Measurements from ENCODE around the gene CDC42BPG. TPM values are rescaled to one million over a fixed set of nuclear protein-coding genes. Genes with fewer than 3 reads are reported as not detected.

CDC42BPG gene
- total RNA-seq, 1 experiment from 2014 or later = 21.6 TPM

- H3K9me3 Mint-ChIP-seq = no peaks in the 10 kb centered on the region
- ATAC-seq (no peak), DNase-seq (ENCODE audit: low spot score) (no peak)
- ChIA-PET POLR2A (interaction anchor here (0.7 to 1.5 kb wide), 2 partner anchors 7 to 65 kb away, joined by 3 read pairs; no protein-coding TSS in a partner anchor), CTCF (interaction anchor here (0.5 to 1.7 kb wide), 8 partner anchors 8 to 802 kb away, joined by 3 to 13 read pairs (median 4); partner anchors contain the start of genes MAP4K2 and SF1)
- TF ChIP-seq, protein P1, sequence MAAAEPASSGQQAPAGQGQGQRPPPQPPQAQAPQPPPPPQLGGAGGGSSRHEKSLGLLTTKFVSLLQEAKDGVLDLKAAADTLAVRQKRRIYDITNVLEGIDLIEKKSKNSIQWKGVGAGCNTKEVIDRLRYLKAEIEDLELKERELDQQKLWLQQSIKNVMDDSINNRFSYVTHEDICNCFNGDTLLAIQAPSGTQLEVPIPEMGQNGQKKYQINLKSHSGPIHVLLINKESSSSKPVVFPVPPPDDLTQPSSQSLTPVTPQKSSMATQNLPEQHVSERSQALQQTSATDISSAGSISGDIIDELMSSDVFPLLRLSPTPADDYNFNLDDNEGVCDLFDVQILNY (CRISPR knock-in tag; IDR thresholded peaks at IDR 0.05) = no peak
- TF ChIP-seq NFYB (CRISPR knock-in tag; conservative IDR thresholded peaks at IDR 0.05; ENCODE audit: low read depth) = no peak
- no peak for TF ChIP-seq ZNF138 (CRISPR knock-in tag; conservative IDR thresholded peaks at IDR 0.05)
- TF ChIP-seq, protein P2, sequence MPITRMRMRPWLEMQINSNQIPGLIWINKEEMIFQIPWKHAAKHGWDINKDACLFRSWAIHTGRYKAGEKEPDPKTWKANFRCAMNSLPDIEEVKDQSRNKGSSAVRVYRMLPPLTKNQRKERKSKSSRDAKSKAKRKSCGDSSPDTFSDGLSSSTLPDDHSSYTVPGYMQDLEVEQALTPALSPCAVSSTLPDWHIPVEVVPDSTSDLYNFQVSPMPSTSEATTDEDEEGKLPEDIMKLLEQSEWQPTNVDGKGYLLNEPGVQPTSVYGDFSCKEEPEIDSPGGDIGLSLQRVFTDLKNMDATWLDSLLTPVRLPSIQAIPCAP (CRISPR knock-in tag; IDR thresholded peaks at IDR 0.05) = no peak
- TF ChIP-seq JUN (CRISPR knock-in tag; IDR thresholded peaks at IDR 0.05) = no peak
- TF ChIP-seq CREB1 (CRISPR knock-in tag; IDR thresholded peaks at IDR 0.05) = no peak
- TF ChIP-seq, protein P3, sequence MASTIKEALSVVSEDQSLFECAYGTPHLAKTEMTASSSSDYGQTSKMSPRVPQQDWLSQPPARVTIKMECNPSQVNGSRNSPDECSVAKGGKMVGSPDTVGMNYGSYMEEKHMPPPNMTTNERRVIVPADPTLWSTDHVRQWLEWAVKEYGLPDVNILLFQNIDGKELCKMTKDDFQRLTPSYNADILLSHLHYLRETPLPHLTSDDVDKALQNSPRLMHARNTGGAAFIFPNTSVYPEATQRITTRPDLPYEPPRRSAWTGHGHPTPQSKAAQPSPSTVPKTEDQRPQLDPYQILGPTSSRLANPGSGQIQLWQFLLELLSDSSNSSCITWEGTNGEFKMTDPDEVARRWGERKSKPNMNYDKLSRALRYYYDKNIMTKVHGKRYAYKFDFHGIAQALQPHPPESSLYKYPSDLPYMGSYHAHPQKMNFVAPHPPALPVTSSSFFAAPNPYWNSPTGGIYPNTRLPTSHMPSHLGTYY (CRISPR knock-in tag; IDR thresholded peaks at IDR 0.05) = no peak
- no peak for TF ChIP-seq MXD4 (CRISPR knock-in tag; IDR thresholded peaks at IDR 0.05; ENCODE audit: borderline replicate concordance)
- H3K36me3 Mint-ChIP-seq = no peaks in the 10 kb centered on the region; the same call in 1 of the 2 replicates
- H3K4me1 Mint-ChIP-seq = 0 out of 2 replicates have a peak, but pooled peaks cover 3% of the 10 kb centered on the region
- H3K4me3 Mint-ChIP-seq = no peak overlapping the region
- H3K27ac Mint-ChIP-seq = no peak overlapping the region
- no peaks in the 10 kb centered on the region for H3K27me3 Mint-ChIP-seq (ENCODE audit: low read depth)
Measured at GRCh38 chr11:64786308-64786707, 58.1 kb downstream of the CDC42BPG start.

GRCh38 chr11:64784813-64785581, 59.5 kb downstream of the CDC42BPG start:
- CTCF ChIA-PET = interaction anchor here (0.7 to 1.5 kb wide), 4 partner anchors 17 to 96 kb away, joined by 3 to 4 read pairs (median 3); partner anchors contain the start of gene MAP4K2
- H3K27ac Mint-ChIP-seq = no peak overlapping the region
- no peak for DNase-seq (ENCODE audit: low spot score)
- no peaks in the 10 kb centered on the region for H3K9me3 Mint-ChIP-seq
- no peak overlapping the region for H3K4me3 Mint-ChIP-seq
- no peak for ATAC-seq
- H3K27me3 Mint-ChIP-seq (ENCODE audit: low read depth) = no peaks in the 10 kb centered on the region
- POLR2A ChIA-PET = no interaction called here
- H3K36me3 Mint-ChIP-seq = no peaks in the 10 kb centered on the region; the same call in 1 of the 2 replicates
- peaks cover 3% of the 10 kb centered on the region; the same call in 1 of the 2 replicates for H3K4me1 Mint-ChIP-seq
- TF ChIP-seq GTF2I (CRISPR knock-in tag; conservative IDR thresholded peaks at IDR 0.05) (no peak), TEAD1 (CRISPR knock-in tag; IDR thresholded peaks at IDR 0.05) (no peak), EMX1 (CRISPR knock-in tag; IDR thresholded peaks at IDR 0.05) (no peak), OVOL2 (CRISPR knock-in tag; IDR thresholded peaks at IDR 0.05; ENCODE audit: borderline replicate concordance) (no peak), FOXP1 (CRISPR knock-in tag; IDR thresholded peaks at IDR 0.05; ENCODE audit: borderline replicate concordance) (no peak), ZSCAN18 (CRISPR knock-in tag; IDR thresholded peaks at IDR 0.05) (no peak), IRF2 (CRISPR knock-in tag; IDR thresholded peaks at IDR 0.05; ENCODE audit: borderline replicate concordance, low read depth) (no peak), MYBL2 (CRISPR knock-in tag; IDR thresholded peaks at IDR 0.05) (no peak), USF1 (CRISPR knock-in tag; IDR thresholded peaks at IDR 0.05) (no peak), ZNF232 (CRISPR knock-in tag; IDR thresholded peaks at IDR 0.05) (no peak), E2F4 (CRISPR knock-in tag; IDR thresholded peaks at IDR 0.05; ENCODE audit: borderline replicate concordance, low read depth) (no peak), ZNF425 (CRISPR knock-in tag; conservative IDR thresholded peaks at IDR 0.05) (no peak), CREM (CRISPR knock-in tag; IDR thresholded peaks at IDR 0.05) (no peak)
- TF ChIP-seq, protein P4, sequence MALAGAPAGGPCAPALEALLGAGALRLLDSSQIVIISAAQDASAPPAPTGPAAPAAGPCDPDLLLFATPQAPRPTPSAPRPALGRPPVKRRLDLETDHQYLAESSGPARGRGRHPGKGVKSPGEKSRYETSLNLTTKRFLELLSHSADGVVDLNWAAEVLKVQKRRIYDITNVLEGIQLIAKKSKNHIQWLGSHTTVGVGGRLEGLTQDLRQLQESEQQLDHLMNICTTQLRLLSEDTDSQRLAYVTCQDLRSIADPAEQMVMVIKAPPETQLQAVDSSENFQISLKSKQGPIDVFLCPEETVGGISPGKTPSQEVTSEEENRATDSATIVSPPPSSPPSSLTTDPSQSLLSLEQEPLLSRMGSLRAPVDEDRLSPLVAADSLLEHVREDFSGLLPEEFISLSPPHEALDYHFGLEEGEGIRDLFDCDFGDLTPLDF (CRISPR knock-in tag; IDR thresholded peaks at IDR 0.05) = no peak
